Left forelimb (tissue), 1 donor: ENCODE results near the gene PRICKLE1.

Experiments used
- DNase-seq: peaks from one replicate; pipeline ENCODE4 v3.0.0-alpha.2; 2018; ENCODE audit warnings: low spot score

The PRICKLE1 gene

DNA sequence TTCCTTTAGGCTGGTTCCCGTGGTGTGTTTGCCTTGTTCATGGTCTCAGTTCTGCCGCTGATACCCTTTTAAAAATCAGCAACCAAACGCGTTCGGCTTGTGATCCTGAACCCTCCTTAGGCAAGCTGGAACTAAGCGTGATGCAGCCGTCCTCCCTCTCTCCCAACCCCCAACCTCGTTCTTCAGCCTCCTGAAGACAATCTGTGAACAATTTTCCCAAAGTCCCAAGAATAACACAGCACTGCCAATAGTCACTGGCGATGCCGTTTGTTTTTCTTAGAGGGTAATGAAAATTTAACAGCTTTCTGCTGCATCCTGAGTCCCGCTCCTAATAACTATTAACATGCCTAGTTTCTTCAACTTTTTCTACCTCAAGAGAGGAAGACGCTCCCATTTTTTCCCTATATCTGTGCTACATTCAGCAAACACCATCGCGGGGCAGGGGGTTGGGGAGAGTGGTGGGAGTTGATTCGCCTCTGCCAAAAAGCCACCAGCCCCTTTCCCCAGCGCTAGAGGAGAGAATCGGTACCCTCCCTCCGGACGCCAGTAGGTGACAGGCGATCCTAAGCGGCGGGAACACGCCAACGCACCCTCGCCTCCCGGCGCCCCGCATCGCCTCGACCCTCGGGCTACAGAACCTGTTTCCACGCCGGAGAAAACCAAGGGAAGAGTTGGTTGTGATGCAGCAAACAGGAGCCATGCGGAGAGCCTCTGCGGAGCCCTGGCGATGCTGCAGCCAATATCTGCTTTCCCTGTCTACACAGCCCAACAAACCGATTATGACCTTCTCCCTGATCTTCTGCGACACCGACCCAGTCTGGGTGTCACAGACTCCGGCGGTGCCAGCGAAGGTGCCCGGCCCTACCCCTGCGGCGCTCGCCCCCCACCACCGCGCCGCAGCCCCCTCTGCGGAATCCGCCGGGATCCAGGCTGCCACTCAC is 752 bp downstream of the PRICKLE1 start:
- DNase-seq, result peak; percentile 82

DNA sequence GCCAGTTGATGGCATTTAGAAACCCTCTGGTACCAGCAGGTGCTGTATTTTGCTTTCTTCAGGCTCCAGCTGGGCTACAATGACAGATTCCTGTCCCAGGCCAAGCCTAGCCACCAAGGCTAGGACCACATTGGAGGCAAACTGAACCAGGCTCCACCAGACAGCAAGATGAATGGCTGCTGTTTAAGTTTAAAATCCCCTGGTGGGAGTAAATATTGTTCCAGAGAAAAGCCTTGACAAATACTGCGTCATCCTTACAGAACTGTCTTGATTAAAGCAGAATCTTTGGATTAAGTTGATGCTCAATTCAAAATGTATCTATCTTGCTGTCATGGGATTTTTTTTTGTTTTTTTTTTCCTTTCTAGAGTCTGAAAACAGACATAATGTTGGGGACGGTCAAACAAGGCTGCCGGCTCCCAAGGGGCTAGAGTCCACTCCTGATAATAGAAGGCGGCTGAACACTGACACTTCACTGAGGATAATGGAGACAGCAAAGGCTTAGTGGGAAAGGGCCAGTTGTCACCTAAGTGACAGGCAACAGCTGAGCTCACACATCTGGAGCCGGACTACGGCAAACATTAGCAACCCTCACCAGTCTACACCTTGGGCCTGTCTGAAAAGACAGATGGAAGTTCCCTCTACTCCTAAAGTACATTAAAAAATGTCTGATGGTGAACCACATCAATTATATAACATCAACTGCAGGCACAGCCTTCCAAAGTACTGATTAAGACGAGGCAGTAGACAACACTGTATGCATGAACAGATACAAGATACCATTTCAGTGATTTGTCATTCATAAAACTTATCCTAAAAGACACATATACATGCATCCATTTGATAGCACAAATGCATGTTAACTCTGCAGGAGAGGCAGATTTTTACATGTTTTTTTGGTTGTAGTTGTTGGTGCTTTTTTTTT is 1.7 kb downstream of the PRICKLE1 start:
- DNase-seq, result no peak

DNA sequence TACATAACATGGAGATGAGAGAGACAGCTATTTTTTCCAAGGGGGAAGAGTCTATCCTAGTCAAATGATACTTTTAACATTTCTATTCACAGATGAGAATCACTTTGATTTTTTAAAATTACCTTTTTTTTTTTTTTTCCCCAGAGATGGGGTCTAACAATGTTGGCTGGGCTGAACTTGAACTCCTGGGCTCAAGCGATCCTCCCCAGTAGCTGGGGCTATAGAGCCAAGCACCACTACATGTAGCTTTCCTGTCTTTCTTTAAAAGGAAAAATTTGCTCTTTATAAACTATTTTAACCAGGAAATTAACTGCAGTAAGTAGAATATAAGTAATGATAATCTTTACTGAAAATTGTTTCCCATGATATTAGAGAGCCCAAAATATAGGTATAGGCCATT is 3.3 kb downstream of the PRICKLE1 start:
- DNase-seq, result no peak

DNA sequence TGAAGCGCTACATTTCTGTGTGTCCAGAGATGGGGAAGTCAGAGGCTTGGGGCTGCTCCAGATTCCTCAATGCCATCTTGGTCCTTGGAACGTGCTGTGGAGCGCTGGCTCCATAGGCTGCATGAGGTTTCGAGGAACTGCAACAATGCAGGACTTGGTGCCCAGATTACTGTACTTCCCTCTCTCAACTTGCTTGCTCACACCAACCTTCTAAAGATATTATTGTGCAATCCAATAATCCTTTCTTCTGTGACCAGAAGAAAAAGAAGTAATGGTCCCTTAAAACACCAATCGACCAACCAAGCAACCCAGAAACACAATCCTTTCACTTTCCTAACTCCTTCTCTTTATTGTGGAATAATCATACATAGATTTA is 3.7 kb downstream of the PRICKLE1 start:
- no peak for DNase-seq

DNA sequence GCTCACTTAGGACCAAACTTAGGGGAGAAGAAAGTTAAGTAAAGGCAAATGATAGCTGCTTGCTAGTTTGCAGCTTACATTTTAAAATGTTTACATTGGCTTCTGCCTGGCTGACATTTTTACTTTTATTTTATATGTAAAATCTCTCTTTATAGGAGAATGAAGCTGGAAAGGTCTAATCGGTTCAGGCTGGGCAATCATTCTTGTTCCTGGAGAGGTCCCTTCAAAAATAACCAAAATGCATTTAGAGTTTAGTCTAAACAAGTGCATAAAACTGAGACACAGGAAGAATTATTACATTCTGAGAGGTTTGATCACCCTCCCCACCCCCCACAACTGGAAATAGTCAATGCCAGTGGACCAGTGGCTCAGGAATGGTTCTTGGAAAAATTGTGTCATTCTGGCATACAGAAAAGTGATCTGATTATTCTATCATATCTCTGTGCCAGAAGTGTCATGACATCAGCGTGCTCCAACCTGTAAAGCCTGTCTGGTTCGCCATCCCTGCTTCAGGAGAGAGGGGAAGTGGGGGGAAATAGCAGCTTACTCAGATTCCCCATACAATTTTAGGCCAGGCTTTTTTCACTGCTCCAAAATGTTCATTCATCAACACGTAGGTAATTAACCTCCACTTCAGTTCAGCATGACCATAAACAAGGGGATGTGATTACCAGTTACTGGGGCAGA is 4.2 kb downstream of the PRICKLE1 start:
- no peak for DNase-seq

DNA sequence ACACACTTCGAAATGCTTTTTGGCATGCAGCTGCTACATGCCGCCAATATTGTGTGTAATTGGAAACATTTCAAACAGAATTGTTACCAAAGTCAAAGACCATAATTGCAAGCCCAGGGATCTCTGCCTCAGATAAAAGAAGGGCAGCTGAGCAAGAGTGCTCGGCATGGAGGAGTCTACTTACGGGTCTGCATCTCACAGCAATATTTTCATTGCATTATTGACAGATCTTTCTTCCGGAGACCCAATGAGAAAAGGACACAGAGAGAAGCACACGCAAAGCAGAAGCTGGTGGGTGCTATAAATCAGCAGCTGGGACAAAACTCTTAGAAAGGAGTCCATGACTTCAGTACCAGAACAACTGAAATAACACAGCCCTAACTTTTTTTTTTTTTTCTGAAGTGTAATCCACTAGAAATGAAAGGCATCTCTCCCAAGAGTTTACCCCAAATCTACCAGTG is 4.9 kb downstream of the PRICKLE1 start:
- no peak for DNase-seq

DNA sequence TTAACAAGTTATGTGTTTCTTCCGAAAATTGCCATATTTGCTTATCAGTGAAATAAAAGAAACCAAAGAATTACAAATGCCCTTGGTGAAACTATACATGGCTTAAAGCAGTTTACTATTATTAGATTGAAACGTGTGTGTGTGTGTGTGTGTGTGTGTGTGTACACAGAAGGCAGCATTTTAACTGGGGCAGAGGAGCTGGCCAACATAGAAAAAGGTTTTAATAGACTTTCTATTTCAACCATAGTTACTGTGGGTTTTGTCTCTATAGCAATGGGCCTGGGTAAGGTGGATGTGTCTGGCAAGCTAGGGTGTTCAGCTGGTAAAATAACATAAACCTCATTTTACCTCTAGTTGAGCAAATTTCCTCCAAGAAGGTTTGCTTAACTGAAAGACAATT is 6.5 kb downstream of the PRICKLE1 start:
- no peak for DNase-seq

DNA sequence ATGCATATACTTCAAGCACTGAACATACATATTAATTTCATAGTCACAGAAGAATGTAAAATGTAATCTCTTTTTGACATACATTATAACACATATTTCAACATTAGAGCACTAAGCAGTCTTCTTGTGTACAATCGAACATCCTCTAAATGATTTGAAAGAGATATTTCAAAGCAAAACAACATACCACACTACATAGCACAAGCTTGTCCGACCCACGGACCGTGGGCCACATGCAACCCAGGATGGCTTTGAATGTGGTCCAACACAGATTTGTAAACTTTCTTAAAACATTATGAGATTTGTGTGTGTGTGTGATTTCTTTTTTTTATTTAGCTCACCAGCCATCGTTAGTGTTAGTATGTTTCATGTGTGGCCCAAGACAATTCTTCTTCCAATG is 7.0 kb downstream of the PRICKLE1 start:
- no peak for DNase-seq

DNA sequence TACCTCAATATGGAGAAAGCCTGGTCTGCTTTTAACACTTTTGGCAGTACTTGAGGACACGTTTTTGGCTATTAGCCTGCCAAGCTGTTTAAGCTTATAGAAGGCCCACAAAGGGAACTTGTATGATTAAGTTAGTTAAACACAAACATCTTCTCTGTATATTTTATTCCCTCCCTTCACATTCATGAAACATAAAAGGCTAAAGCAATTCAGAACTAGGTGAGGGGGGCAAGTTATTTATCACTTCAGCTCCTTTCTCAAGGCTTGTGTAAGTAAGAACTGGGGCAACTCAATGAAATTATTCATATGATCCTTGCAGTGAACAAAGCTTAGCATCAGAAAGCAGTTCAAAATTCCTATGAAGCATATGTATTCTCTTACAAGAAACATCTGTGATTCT is 7.5 kb downstream of the PRICKLE1 start:
- no peak for DNase-seq

DNA sequence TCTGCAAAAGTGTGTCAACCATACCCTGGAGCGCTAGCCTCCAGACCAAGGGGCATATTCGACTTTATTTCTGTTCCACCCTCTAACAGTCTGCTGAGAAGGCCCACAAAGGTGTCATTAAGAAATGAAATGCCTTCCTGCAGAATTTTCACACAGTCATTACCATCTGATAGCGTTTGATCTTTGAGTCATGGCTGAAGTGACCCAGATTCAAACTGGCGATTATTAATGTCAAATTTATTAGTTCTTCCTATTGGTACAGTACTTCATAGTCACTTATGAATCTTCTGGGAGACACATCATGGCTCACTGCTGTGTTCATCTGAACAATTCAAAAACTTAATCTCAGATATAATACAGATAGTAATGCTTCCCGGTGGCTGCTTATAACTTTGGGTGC is 13.2 kb downstream of the PRICKLE1 start:
- DNase-seq, result no peak

DNA sequence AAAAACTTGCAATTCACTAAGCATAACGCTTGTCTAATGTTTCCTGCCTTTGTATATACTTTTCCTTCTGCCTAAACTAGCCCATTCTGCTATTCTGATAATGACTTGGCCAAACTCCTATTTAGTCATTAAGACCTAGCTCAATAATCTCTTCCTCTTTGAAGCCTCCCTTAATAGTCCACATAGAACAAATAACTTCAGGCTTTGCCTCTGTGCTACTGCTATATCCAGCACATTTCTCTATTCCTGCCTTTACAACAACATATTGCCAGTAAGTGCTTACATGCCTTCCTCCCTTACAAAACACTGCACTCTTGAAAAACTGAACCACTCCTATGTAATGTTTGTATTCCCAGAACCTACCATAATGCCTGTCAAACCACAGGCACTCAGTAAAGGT is 13.8 kb downstream of the PRICKLE1 start:
- DNase-seq, result no peak

DNA sequence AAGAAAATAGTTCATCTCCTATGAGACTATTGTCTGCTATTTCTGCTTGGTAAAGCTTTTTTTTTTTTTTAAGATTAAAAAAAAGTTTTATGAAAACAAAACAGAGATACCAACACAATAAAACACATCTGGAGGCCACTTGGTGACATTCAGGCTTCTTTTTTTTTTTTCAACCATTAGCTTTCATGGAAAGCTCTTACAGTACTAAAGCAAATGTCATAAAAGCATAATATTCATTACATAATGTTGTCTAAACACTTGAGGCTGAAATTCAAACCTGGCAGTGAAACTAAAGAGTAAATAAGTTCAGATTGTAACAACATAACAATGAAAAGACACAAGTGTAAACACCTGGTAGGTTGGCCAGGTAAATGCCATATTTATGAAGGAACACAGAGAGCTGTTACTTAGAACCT is 14.7 kb downstream of the PRICKLE1 start:
- no peak for DNase-seq

DNA sequence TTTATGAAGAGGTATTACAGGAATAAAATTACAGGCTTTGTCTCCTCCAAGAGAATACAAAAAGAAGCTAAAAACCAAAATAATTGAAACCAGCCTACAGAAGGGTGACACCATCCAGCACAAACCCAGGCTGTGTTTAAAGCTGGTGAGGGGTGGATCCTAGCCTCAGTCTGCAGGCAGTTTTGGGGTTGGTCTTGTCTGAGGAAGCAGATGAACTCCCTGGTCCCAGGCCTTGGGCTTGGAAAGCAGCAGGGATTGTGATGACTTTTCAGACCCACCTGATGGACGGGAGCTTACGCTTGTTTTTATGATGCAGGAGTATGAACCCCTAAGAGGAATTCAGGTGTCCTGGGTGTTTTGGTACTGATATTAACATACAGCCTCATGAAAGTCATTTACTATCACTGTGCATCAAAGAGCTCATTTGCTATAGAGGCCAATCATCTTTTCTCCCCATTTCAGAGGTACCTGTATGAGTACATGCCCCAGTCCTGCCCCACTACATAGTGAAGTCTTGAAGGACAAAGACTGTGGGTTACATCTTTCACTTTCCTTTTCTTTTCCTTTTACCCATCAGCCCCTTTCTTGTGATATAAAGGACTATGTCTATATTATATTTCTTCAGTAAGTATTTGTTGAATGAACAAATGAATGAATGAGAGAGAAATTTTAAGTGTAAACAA is 18.1 kb downstream of the PRICKLE1 start:
- DNase-seq, result no peak

DNA sequence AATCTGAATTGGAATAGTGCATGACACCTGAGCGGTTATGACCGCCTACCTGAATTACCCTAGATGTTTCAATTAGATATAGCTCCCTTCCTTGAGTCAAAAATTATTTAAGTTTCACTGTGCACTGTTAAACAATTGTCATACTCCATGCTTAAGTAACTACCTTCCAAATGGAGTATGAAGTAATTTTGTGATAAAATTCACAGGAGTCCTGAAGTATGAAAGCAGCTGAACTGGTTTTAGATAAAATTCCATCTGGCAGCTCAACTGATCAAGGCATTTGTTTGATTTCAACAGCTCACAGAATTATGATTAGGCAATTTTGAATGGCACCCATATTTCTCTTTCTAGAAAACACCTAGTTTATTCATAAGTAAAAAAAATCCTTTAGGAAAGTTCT is 19.5 kb downstream of the PRICKLE1 start:
- DNase-seq, result no peak

DNA sequence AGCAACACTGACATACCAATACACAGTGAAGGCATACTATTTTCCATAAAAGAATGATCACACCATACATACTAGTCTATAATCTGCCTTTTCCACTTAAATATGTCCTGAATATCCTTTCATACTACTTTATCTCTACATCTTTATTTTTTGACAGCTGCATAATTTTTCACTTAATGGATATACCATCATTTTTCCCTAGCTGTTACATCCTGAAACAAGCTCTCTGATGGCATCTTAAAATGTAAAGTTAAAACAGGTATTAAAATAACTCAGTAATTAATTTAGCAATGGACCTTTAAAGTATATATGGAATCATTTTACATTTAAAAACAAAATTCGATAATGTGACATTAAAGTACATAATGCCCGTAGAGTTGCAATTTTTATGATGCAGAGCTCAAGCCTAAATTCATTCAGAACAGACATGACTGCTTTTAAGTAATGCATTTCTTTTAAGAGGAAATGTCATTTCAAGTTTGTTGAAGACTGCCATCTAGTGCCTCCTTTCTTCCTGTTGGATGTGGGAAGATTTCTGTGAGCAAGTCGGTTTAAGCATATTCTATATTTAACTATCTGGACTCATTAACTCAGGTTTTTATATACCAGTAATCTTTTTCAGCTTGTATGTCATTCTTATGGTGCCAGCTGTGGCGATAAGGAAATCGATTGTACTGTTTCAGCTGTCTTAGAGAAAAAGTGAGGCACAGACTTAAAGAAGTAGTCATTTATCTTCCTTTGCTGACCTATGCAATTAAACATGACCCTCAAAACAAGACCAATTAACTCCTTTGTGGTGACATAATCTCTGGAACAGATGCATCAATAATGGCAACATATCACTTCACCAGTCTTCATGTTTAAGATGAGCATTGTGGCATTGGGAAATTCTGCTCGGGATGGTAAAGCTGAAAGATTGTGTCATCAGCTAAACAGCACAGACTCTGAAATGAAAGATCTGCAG is 20.3 kb downstream of the PRICKLE1 start:
- no peak for DNase-seq

DNA sequence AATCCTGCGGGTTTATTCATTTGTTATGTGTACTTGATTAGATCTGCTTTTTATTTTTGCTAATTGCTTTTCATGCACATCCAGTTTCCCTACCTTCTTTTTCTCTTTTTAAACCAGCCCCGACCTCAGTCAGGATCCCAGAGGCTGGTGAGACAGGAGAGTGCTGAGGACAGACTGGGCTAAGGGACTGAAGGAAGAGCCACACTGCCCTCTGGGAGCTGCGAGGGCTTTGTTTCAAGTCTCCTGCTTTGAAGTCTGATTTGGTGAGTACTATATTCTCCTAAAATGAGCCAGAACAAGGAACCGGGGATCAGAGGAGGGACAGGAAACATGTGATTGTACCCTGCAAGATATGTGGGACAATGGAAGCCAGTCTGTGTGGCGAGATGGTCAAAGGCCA is 23.9 kb downstream of the PRICKLE1 start:
- DNase-seq, result no peak

DNA sequence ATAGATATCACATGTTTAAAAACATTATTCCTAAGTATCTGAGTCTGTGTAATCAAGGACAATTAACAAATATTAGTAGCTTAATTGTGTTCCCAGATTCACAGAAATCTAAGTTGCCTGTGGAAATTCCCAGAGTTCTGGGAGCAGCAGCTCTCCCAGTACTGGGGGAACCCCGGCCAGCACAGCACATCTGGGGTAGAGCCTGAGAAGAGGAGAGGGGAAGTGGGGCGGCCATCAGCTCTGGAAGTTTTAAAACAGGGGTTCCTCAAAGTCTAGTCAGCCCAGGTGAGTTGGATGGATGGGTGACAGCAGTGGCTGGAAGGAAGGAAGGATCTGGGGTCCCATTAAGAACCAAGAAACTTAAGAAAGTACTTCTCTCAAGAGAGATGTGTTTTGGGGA is 24.6 kb downstream of the PRICKLE1 start:
- DNase-seq, result no peak

DNA sequence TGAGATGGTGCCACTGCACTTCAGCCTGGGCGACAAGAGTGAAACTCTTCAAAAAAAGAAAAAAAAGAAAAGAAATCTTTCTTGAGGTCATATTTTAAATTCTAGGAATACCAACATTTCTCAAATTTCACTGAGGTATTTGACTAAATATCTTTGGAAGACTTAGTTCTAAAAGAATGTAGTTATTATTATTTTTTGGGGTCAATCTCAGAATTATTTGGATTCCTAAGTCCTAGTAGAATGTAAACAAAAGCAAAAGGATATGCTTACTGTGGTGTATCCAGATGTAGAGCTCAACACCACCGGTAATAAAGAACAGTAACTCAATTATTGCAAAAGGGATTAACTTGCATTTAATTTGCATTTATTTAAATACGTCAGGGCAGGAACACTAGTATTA is 25.0 kb downstream of the PRICKLE1 start:
- no peak for DNase-seq

DNA sequence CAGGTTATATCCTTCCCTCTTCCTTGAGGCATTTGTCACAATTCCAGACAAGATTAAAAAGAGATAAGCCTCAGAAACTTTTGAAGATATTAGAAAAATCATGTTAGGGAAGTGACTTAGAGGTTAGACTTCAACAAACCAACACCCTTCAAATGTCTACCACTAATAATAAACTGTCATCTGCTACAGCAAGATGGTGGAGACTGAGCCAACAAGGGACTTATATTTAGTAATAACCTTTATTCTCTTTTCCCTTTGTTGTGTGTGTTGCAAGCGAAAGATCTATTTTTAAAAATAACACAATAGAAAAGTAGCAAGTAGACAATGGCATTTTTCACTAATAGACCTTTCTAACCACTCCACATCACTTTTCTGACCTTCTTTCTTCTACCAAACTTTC is 28.6 kb downstream of the PRICKLE1 start:
- no peak for DNase-seq

DNA sequence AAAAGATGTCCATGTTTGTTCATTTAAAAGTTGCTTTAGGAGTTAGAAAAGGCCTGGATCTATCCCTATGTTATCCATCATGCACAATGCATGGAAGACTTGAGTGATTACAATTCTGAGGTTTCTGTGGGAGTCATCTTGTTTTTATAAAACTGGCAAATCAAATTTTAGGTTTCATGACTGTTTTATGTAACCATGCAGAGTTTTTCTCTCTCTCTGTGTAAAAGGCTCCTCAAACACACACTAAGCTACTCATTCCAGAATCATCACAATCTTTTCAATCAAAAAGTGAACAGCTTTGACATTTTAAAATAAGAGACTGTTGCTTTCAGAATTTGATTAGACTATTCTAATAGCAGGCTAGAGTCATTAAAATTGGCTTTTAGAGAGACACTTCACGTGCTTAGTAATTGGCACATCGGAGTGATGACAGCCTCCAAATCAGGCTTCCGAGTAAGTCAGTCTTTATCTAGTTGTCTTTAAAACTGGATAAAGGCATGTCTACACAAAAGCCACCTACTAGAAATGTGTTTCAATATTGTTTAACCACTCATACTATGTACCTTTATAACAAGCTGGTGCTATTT is 31.9 kb downstream of the PRICKLE1 start:
- DNase-seq, result no peak
